Activated naive CD4-positive, alpha-beta T cell treated with anti-CD3 and anti-CD28 coated beads, Interleukin-2, amount 10 ng/mL, durations not matched to agents 7 days and 5 days (primary cell): ENCODE measurements around the gene ARG2.
"Not testable (repeated sequence)": the region's sequence is repeated elsewhere in the genome, so short reads cannot be mapped to it uniquely, and the experiment has no call there.

Experiments
- CTCF ChIA-PET: fragments of 350-600 bp; sonication (Branson Sonifier 250); formaldehyde crosslinking; loops from one replicate; lab custom pipeline; 2021; ENCODE audit warnings: antibody characterized with exemption; lab: Charles Lee
- DNase-seq: peaks from one replicate; pipeline ENCODE4 v3.0.0-alpha.2; 2020
- H3K27ac Mint-ChIP-seq: one replicate; pipeline ENCODE4 v1.8.0; 2021; ENCODE audit warnings: mild to moderate bottlenecking, moderate library complexity, mixed read lengths
- H3K27me3 Mint-ChIP-seq: one replicate; pipeline ENCODE4 v1.8.0; 2021; ENCODE audit warnings: mild to moderate bottlenecking, mixed read lengths
- H3K36me3 Mint-ChIP-seq: one replicate; pipeline ENCODE4 v1.8.0; 2021; ENCODE audit warnings: mixed read lengths
- H3K4me1 Mint-ChIP-seq: one replicate; pipeline ENCODE4 v1.8.0; 2021; ENCODE audit warnings: mixed read lengths
- H3K4me3 Mint-ChIP-seq: one replicate; pipeline ENCODE4 v1.8.0; 2021; ENCODE audit warnings: mild to moderate bottlenecking, moderate library complexity, mixed read lengths
- H3K9me3 Mint-ChIP-seq: one replicate; pipeline ENCODE4 v1.8.0; 2021; ENCODE audit warnings: mixed read lengths

Gene ARG2

GRCh38 chr14:67600562-67600974, 19.2 kb upstream of the ARG2 start:
- H3K4me1 Mint-ChIP-seq, result peaks cover 39% of the 10 kb centered on the region
- H3K36me3 Mint-ChIP-seq, result peaks cover 10% of the 10 kb centered on the region
- not testable (repeated sequence) for H3K9me3 Mint-ChIP-seq, DNase-seq
- peak overlapping the region; percentile 94 for H3K4me3 Mint-ChIP-seq
- CTCF ChIA-PET, result interaction anchor here (0.9 to 2.7 kb wide), 13 partner anchors 10 to 195 kb away, joined by 3 to 15 read pairs (median 5); partner anchors contain the start of genes ARG2 and RDH11
- peaks cover 17% of the 10 kb centered on the region for H3K27me3 Mint-ChIP-seq
- H3K27ac Mint-ChIP-seq, result peak overlapping the region; percentile 87

GRCh38 chr14:67602076-67602475, 17.6 kb upstream of the ARG2 start:
- no peak overlapping the region for H3K4me3 Mint-ChIP-seq
- H3K27ac Mint-ChIP-seq, result no peak overlapping the region
- peaks cover 17% of the 10 kb centered on the region for H3K27me3 Mint-ChIP-seq
- H3K9me3 Mint-ChIP-seq, result peaks cover 4% of the 10 kb centered on the region
- DNase-seq, result no peak
- peaks cover 3% of the 10 kb centered on the region for H3K36me3 Mint-ChIP-seq
- peaks cover 31% of the 10 kb centered on the region for H3K4me1 Mint-ChIP-seq
- CTCF ChIA-PET, result interaction anchor here (0.5 kb wide), 1 partner anchor 14 kb away, joined by 7 read pairs; no protein-coding TSS in a partner anchor

- CTCF ChIA-PET, result no interaction called here
- H3K27me3 Mint-ChIP-seq, result peaks cover 17% of the 10 kb centered on the region
- H3K4me1 Mint-ChIP-seq, result peaks cover 24% of the 10 kb centered on the region
- no peak overlapping the region for H3K27ac Mint-ChIP-seq
- H3K36me3 Mint-ChIP-seq, result peaks cover 1% of the 10 kb centered on the region
- H3K9me3 Mint-ChIP-seq, result peaks cover 4% of the 10 kb centered on the region
- H3K4me3 Mint-ChIP-seq, result no peak overlapping the region
- no peak for DNase-seq
Observed at GRCh38 chr14:67602995-67603545, 16.6 kb upstream of the ARG2 start.

- Mint-ChIP-seq H3K9me3 (no peaks in the 10 kb centered on the region), H3K4me3 (no peak overlapping the region), H3K36me3 (no peaks in the 10 kb centered on the region), H3K27me3 (peaks cover 30% of the 10 kb centered on the region), H3K4me1 (no peaks in the 10 kb centered on the region), H3K27ac (no peak overlapping the region)
- CTCF ChIA-PET, result interaction anchor here (1.6 kb wide), 1 partner anchor 23 kb away, joined by 3 read pairs; no protein-coding TSS in a partner anchor
- no peak for DNase-seq
Observed at GRCh38 chr14:67607646-67608045, 12.1 kb upstream of the ARG2 start.

GRCh38 chr14:67609642-67610310, 9.9 kb upstream of the ARG2 start:
- H3K27me3 Mint-ChIP-seq, result peaks cover 34% of the 10 kb centered on the region
- no peak overlapping the region for H3K27ac Mint-ChIP-seq
- H3K9me3 Mint-ChIP-seq, result no peaks in the 10 kb centered on the region
- CTCF ChIA-PET, result interaction anchor here (1.5 kb wide), 1 partner anchor 9 kb away, joined by 6 read pairs; no protein-coding TSS in a partner anchor
- H3K4me1 Mint-ChIP-seq, result no peaks in the 10 kb centered on the region
- no peaks in the 10 kb centered on the region for H3K36me3 Mint-ChIP-seq
- DNase-seq, result no peak
- no peak overlapping the region for H3K4me3 Mint-ChIP-seq

GRCh38 chr14:67610491-67610890, 9.2 kb upstream of the ARG2 start:
- H3K36me3 Mint-ChIP-seq, result no peaks in the 10 kb centered on the region

GRCh38 chr14:67618617-67619063, 1.1 kb upstream of the ARG2 start:
- DNase-seq, result peak; percentile 33
- H3K27ac Mint-ChIP-seq, result no peak overlapping the region
- H3K4me3 Mint-ChIP-seq, result peak overlapping the region; percentile 57
- H3K9me3 Mint-ChIP-seq, result no peaks in the 10 kb centered on the region
- peaks cover 31% of the 10 kb centered on the region for H3K27me3 Mint-ChIP-seq
- CTCF ChIA-PET, result interaction anchor here (0.7 to 5.9 kb wide), 22 partner anchors 8 to 193 kb away, joined by 3 to 96 read pairs (median 4); partner anchors contain the start of genes PIGH and RDH12
- no peaks in the 10 kb centered on the region for H3K36me3 Mint-ChIP-seq
- peaks cover 35% of the 10 kb centered on the region for H3K4me1 Mint-ChIP-seq

More at GRCh38 chr14:67610491-67610890, 9.2 kb upstream of the ARG2 start:
- Mint-ChIP-seq H3K4me3 (no peak overlapping the region), H3K4me1 (no peaks in the 10 kb centered on the region), H3K27me3 (peaks cover 34% of the 10 kb centered on the region), H3K27ac (no peak overlapping the region), H3K9me3 (no peaks in the 10 kb centered on the region)
- CTCF ChIA-PET, result interaction anchor here (1.5 kb wide), 1 partner anchor 8 kb away, joined by 6 read pairs; no protein-coding TSS in a partner anchor
- DNase-seq, result no peak

- Mint-ChIP-seq H3K9me3 (no peaks in the 10 kb centered on the region), H3K36me3 (no peaks in the 10 kb centered on the region), H3K4me3 (peak overlapping the region; percentile 77), H3K27me3 (peaks cover 24% of the 10 kb centered on the region), H3K4me1 (peaks cover 35% of the 10 kb centered on the region), H3K27ac (no peak overlapping the region)
- CTCF ChIA-PET, result interaction anchor here (1.3 to 5.9 kb wide), 9 partner anchors 11 to 94 kb away, joined by 3 to 96 read pairs (median 5); partner anchors contain the start of genes PIGH and RDH12
- peak; percentile 23 for DNase-seq
Observed at GRCh38 chr14:67620217-67620785, 581 bp downstream of the ARG2 start.

GRCh38 chr14:67622675-67623074, 3.0 kb downstream of the ARG2 start:
- CTCF ChIA-PET, result interaction anchor here (0.8 to 5.9 kb wide), 5 partner anchors 9 to 263 kb away, joined by 3 to 96 read pairs (median 4); partner anchors contain the start of gene ATP6V1D
- Mint-ChIP-seq H3K9me3 (no peaks in the 10 kb centered on the region), H3K27ac (no peak overlapping the region), H3K27me3 (peaks cover 19% of the 10 kb centered on the region), H3K36me3 (no peaks in the 10 kb centered on the region), H3K4me1 (peaks cover 35% of the 10 kb centered on the region), H3K4me3 (no peak overlapping the region)
- no peak for DNase-seq

- DNase-seq, result no peak
- no peaks in the 10 kb centered on the region for H3K36me3 Mint-ChIP-seq
- H3K27ac Mint-ChIP-seq, result no peak overlapping the region
- H3K27me3 Mint-ChIP-seq, result peaks cover 19% of the 10 kb centered on the region
- H3K4me3 Mint-ChIP-seq, result no peak overlapping the region
- H3K9me3 Mint-ChIP-seq, result no peaks in the 10 kb centered on the region
- CTCF ChIA-PET, result interaction anchor here (0.8 to 5.9 kb wide), 5 partner anchors 9 to 264 kb away, joined by 3 to 96 read pairs (median 4); partner anchors contain the start of gene ATP6V1D
- peaks cover 35% of the 10 kb centered on the region for H3K4me1 Mint-ChIP-seq
Observed at GRCh38 chr14:67623114-67623513, 3.4 kb downstream of the ARG2 start.

GRCh38 chr14:67626131-67626530, 6.4 kb downstream of the ARG2 start:
- H3K27me3 Mint-ChIP-seq, H3K27ac Mint-ChIP-seq, H3K4me3 Mint-ChIP-seq, CTCF ChIA-PET, H3K36me3 Mint-ChIP-seq, H3K9me3 Mint-ChIP-seq, DNase-seq: not testable (repeated sequence)
- peaks cover 14% of the 10 kb centered on the region for H3K4me1 Mint-ChIP-seq

GRCh38 chr14:67627519-67627918, 7.8 kb downstream of the ARG2 start:
- no peaks in the 10 kb centered on the region for H3K9me3 Mint-ChIP-seq
- H3K36me3 Mint-ChIP-seq, result no peaks in the 10 kb centered on the region
- H3K27ac Mint-ChIP-seq, result no peak overlapping the region
- no peaks in the 10 kb centered on the region for H3K27me3 Mint-ChIP-seq
- CTCF ChIA-PET, result interaction anchor here (0.5 to 1.6 kb wide), 4 partner anchors 9 to 77 kb away, joined by 3 to 5 read pairs (median 4); no protein-coding TSS in a partner anchor
- no peak for DNase-seq
- H3K4me3 Mint-ChIP-seq, result no peak overlapping the region
- peaks cover 9% of the 10 kb centered on the region for H3K4me1 Mint-ChIP-seq

GRCh38 chr14:67630186-67630585, 10.5 kb downstream of the ARG2 start:
- H3K27ac Mint-ChIP-seq, result no peak overlapping the region
- H3K36me3 Mint-ChIP-seq, result no peaks in the 10 kb centered on the region
- no peaks in the 10 kb centered on the region for H3K27me3 Mint-ChIP-seq
- no peak overlapping the region for H3K4me3 Mint-ChIP-seq
- H3K4me1 Mint-ChIP-seq, result no peaks in the 10 kb centered on the region
- H3K9me3 Mint-ChIP-seq, result no peaks in the 10 kb centered on the region
- no peak for DNase-seq
- CTCF ChIA-PET, result interaction anchor here (1.8 kb wide), 1 partner anchor 10 kb away, joined by 5 read pairs; no protein-coding TSS in a partner anchor

GRCh38 chr14:67630938-67631337, 11.2 kb downstream of the ARG2 start:
- H3K36me3 Mint-ChIP-seq, result no peaks in the 10 kb centered on the region
- CTCF ChIA-PET, result interaction anchor here (0.6 to 1.8 kb wide), 3 partner anchors 10 to 211 kb away, joined by 3 to 6 read pairs (median 5); no protein-coding TSS in a partner anchor
- no peak overlapping the region for H3K27ac Mint-ChIP-seq
- no peaks in the 10 kb centered on the region for H3K27me3 Mint-ChIP-seq
- no peak overlapping the region for H3K4me3 Mint-ChIP-seq
- no peaks in the 10 kb centered on the region for H3K9me3 Mint-ChIP-seq
- H3K4me1 Mint-ChIP-seq, result no peaks in the 10 kb centered on the region
- no peak for DNase-seq
